ENCODE results near the gene TBC1D10A. TPM values are rescaled to one million over a fixed set of nuclear protein-coding genes. Genes with fewer than 3 reads are reported as not detected.
A peak's percentile ranks its signal among the peaks of the same experiment; 100 is the strongest.

TBC1D10A gene
- total and polyA plus RNA-seq, 11 donors = 4.3 to 10.1 (median 7.1) TPM

- Histone ChIP-seq H3K27ac (peak overlapping the region in 8 of 12 donors; percentile 18 to 80 (median 51)), H3K9me3 (no peaks in the 10 kb centered on the region), H3K4me3 (peak overlapping the region in 1 of 12 donors; percentile 16), H3K4me1 (peaks cover 0 to 80% (median 7%) of the 10 kb centered on the region in 12 donors), H3K27me3 (no peaks in the 10 kb centered on the region), H3K36me3 (no peaks in the 10 kb centered on the region)
- WGBS, 4 donors = 38 to 57% (median 51%) methylated on average over 13 to 14 of the region's 14 CpGs
- intact Hi-C loops (cut with DNase I) = loop anchor here in 1 of 10 donors (5.0 kb wide), 1 partner anchor 100 kb away; no protein-coding TSS in a partner anchor
- DNase-seq (no peak), ATAC-seq (peak in 3 of 4 donors; percentile 61 to 77 (median 65))
- TF ChIP-seq POLR2A (IDR thresholded peaks at IDR 0.05) = no peak
- no peak for TF ChIP-seq CTCF (IDR thresholded peaks at IDR 0.05)
Measured at GRCh38 chr22:30277547-30278344, 49.0 kb downstream of the TBC1D10A start.

GRCh38 chr22:30276039-30276438 lies 50.7 kb downstream of the TBC1D10A start:
- intact Hi-C loops (cut with DNase I) = loop anchor here in 1 of 10 donors (5.0 kb wide), 1 partner anchor 101 kb away; no protein-coding TSS in a partner anchor
- peaks cover 0 to 87% (median 7%) of the 10 kb centered on the region in 12 donors for H3K4me1 ChIP-seq
- ATAC-seq = no peak
- H3K36me3 ChIP-seq = no peaks in the 10 kb centered on the region
- peak overlapping the region in 1 of 12 donors; percentile 37 for H3K27ac ChIP-seq
- TF ChIP-seq CTCF (IDR thresholded peaks at IDR 0.05) = no peak
- no peak for DNase-seq
- 72 to 77% (median 75%) methylated on average over 8 of the region's 8 CpGs for WGBS, 4 donors
- H3K27me3 ChIP-seq = no peaks in the 10 kb centered on the region
- H3K9me3 ChIP-seq = no peaks in the 10 kb centered on the region
- no peak overlapping the region for H3K4me3 ChIP-seq

GRCh38 chr22:30275625-30276024 lies 51.1 kb downstream of the TBC1D10A start:
- no peaks in the 10 kb centered on the region for H3K9me3 ChIP-seq
- ATAC-seq (no peak), DNase-seq (no peak)
- peak overlapping the region in 1 of 12 donors; percentile 37 for H3K27ac ChIP-seq
- H3K36me3 ChIP-seq = no peaks in the 10 kb centered on the region
- no peak overlapping the region for H3K4me3 ChIP-seq
- intact Hi-C loops (cut with DNase I) = loop anchor here in 1 of 10 donors (5.0 kb wide), 1 partner anchor 102 kb away; no protein-coding TSS in a partner anchor
- H3K4me1 ChIP-seq = peaks cover 0 to 89% (median 7%) of the 10 kb centered on the region in 12 donors
- no peak for TF ChIP-seq CTCF (IDR thresholded peaks at IDR 0.05)
- TF ChIP-seq POLR2A (IDR thresholded peaks at IDR 0.05) = no peak
- H3K27me3 ChIP-seq = no peaks in the 10 kb centered on the region
- 63 to 75% (median 69%) methylated on average over 8 of the region's 8 CpGs for WGBS, 4 donors

- H3K4me3 ChIP-seq = no peak overlapping the region
- H3K4me1 ChIP-seq = peaks cover 0 to 86% (median 7%) of the 10 kb centered on the region in 12 donors
- H3K27ac ChIP-seq = no peak overlapping the region
- H3K36me3 ChIP-seq = no peaks in the 10 kb centered on the region
- H3K9me3 ChIP-seq = no peaks in the 10 kb centered on the region
- ATAC-seq (no peak), DNase-seq (no peak)
- intact Hi-C loops (cut with DNase I) = no loop called here
- WGBS, 4 donors = 77 to 94% (median 90%) methylated on average over 9 of the region's 9 CpGs
- TF ChIP-seq CTCF (IDR thresholded peaks at IDR 0.05) = no peak
- no peak for TF ChIP-seq POLR2A (IDR thresholded peaks at IDR 0.05)
- H3K27me3 ChIP-seq = no peaks in the 10 kb centered on the region
Measured at GRCh38 chr22:30274437-30274812, 52.3 kb downstream of the TBC1D10A start.
